ENCODE measurements around the gene PET100. TPM values are rescaled to one million over a fixed set of nuclear protein-coding genes. Genes with fewer than 3 reads are reported as not detected.

Gene PET100
- total and polyA plus RNA-seq, 12 donors: 99.1 to 1,041 (median 150) TPM

DNA sequence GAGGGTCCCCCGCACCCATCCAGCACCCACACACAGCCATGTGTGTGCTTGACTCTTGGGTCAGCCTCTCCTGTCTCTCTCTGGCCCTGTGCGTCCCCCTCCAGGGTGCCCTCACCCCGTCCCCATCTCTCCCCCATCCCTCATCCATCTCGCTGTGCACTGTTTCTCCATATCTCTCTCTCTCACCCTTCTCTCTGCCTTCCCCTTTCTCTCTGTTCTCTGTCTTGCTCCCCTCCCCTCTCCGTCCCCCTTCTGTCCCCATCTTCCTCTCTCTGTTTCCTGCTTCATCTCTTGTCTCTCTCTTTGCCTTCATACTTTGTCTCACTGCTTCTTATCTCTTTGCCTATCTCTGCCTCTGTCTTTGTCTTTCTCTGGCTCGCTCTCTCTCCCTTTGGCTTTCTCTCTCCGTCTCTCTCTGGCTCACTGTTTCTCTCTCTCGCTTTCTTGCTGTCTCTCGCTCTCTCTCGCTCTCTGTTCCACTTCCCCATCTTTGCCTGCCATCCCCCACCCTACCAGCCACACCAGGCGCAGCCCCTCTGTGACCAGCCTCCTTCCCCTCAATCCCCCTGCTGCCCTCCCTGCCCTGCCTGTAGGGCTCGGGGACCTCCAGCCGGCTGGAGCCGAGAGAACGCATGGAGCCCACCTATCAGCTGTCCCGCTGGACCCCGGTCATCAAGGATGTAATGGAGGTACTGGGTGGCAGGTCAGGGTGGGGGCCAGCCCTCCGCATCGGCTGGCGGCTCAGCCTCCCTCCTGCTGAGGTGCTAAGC is 16.2 kb downstream of the PET100 start:
- DNase-seq: no peak
- intact Hi-C loops (cut with DNase I): no loop called here
- no peaks in the 10 kb centered on the region for H3K9me3 ChIP-seq
- H3K4me1 ChIP-seq: peaks cover 0 to 8% (median 0%) of the 10 kb centered on the region in 9 donors
- peaks cover 0 to 39% (median 11%) of the 10 kb centered on the region in 7 donors for H3K27me3 ChIP-seq
- TF ChIP-seq, protein P1, sequence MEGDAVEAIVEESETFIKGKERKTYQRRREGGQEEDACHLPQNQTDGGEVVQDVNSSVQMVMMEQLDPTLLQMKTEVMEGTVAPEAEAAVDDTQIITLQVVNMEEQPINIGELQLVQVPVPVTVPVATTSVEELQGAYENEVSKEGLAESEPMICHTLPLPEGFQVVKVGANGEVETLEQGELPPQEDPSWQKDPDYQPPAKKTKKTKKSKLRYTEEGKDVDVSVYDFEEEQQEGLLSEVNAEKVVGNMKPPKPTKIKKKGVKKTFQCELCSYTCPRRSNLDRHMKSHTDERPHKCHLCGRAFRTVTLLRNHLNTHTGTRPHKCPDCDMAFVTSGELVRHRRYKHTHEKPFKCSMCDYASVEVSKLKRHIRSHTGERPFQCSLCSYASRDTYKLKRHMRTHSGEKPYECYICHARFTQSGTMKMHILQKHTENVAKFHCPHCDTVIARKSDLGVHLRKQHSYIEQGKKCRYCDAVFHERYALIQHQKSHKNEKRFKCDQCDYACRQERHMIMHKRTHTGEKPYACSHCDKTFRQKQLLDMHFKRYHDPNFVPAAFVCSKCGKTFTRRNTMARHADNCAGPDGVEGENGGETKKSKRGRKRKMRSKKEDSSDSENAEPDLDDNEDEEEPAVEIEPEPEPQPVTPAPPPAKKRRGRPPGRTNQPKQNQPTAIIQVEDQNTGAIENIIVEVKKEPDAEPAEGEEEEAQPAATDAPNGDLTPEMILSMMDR (IDR thresholded peaks at IDR 0.05): no peak
- no peak for ATAC-seq
- peak overlapping the region in 1 of 10 donors; percentile 66 for H3K27ac ChIP-seq
- peak overlapping the region in 1 of 10 donors; percentile 3 for H3K4me3 ChIP-seq
- 46 to 55% methylated on average over 20 of the region's 20 CpGs for WGBS, 2 donors
- H3K36me3 ChIP-seq: peaks cover 0 to 30% (median 0%) of the 10 kb centered on the region in 9 donors

DNA sequence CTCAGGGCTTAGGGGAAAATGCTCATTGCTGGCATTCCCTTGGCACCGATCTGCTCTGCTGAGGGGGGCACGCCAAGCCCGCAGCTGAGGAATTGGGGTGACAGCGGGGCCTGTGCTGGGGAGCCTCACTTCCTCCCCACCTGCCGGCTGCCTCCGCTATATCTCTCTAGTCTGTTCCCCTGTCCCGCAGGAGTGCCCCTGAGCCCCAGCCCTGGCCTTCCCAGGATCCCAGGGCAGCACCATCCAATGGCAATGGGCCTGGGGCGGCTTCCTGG is 16.8 kb downstream of the PET100 start:
- Histone ChIP-seq H3K4me1 (peaks cover 0 to 8% (median 0%) of the 10 kb centered on the region in 9 donors), H3K9me3 (no peaks in the 10 kb centered on the region), H3K4me3 (peak overlapping the region in 1 of 10 donors; percentile 3), H3K27me3 (peaks cover 0 to 45% (median 11%) of the 10 kb centered on the region in 7 donors), H3K27ac (peak overlapping the region in 1 of 10 donors; percentile 66), H3K36me3 (peaks cover 0 to 29% (median 0%) of the 10 kb centered on the region in 9 donors)
- ATAC-seq: no peak
- WGBS, 2 donors: 74 to 79% methylated on average over 7 to 8 of the region's 8 CpGs
- DNase-seq: no peak
- TF ChIP-seq, protein P1 (IDR thresholded peaks at IDR 0.05): no peak
- intact Hi-C loops (cut with DNase I): no loop called here

DNA sequence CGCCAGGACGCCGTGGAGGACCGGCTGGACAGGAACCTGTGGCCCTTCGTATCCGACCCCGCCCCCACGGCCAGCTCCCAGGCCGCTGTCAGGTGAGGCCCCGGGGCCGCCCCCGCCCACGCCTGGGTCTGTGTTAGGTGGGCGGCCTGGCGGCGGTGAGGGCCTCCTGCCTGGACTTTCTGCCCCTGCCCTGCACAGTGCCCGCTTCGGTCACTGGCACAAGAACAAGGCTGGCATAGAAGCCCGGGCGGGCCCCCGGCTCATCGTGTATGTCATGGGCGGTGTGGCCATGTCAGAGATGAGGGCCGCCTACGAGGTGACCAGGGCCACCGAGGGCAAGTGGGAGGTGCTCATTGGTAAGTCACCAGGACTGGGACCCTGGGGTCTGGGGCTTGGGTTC is 17.6 kb downstream of the PET100 start:
- intact Hi-C loops (cut with DNase I): no loop called here
- ATAC-seq: peak in 1 of 8 donors; percentile 23

DNA sequence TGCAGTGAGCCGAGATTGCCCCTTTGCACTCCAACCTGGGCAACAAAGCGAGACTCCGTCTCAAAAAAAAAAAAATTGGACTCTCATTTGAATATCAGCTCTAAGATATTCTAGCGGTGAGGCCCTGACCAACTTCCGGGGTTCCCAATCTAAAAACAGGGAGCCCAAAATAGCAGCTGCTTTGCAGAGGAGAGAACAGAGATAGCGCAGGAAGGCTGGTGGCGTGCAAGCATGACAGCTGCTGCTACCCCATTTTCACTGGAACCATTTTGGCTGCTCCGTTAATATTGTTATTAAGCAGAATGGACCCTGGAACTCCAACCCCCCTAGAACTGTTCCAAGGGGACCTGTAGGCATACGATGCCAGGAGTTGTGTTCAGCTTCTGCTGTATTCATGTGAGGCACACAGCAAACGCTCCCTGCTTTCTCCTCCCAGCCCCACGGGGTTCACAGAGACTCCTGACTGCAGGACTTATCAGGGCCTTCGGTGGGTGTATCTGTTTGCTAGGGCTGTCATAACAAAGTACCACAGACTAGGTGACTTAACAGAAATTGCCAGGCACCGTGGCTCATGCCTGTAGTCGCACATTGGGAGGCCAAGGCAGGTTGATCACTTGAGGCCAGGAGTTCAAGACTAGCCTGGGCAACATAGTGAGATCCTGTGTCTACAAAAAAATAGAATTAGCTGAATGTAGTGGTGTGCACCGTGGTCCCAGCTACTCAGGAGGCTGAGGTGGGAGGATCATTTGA is 18.8 kb downstream of the PET100 start:
- H3K36me3 ChIP-seq: peaks cover 0 to 18% (median 0%) of the 10 kb centered on the region in 9 donors
- peaks cover 0 to 46% (median 11%) of the 10 kb centered on the region in 7 donors for H3K27me3 ChIP-seq
- H3K9me3 ChIP-seq: no peaks in the 10 kb centered on the region
- 62% methylated on average over 15 of the region's 15 CpGs for WGBS, 2 donors
- no peak for ATAC-seq
- no peak overlapping the region for H3K4me3 ChIP-seq
- intact Hi-C loops (cut with DNase I): no loop called here
- DNase-seq: no peak
- H3K4me1 ChIP-seq: peaks cover 0 to 16% (median 0%) of the 10 kb centered on the region in 9 donors
- TF ChIP-seq, protein P1 (IDR thresholded peaks at IDR 0.05): no peak
- H3K27ac ChIP-seq: no peak overlapping the region

More for the DNA sequence above, 17.6 kb downstream of the PET100 start:
- TF ChIP-seq, protein P1 (IDR thresholded peaks at IDR 0.05): no peak
- 92 to 97% methylated on average over 26 of the region's 26 CpGs for WGBS, 2 donors
- Histone ChIP-seq H3K36me3 (peaks cover 0 to 25% (median 0%) of the 10 kb centered on the region in 9 donors), H3K27me3 (peaks cover 0 to 46% (median 11%) of the 10 kb centered on the region in 7 donors), H3K9me3 (no peaks in the 10 kb centered on the region), H3K4me1 (peaks cover 0 to 12% (median 0%) of the 10 kb centered on the region in 9 donors), H3K4me3 (no peak overlapping the region), H3K27ac (no peak overlapping the region)
- DNase-seq: no peak

Data from heart right ventricle (tissue), 16 donors.